Activated T-helper 1 cell treated with anti-CD3 and anti-CD28 coated beads, Interleukin-12 subunit alpha, Interleukin-12 subunit beta, Interleukin-2, Interleukin-4 antibody, amounts not matched to agents 30 ng/mL and 10 ng/mL and 1 ng/mL, durations not matched to agents 14 hours and 24 hours and 36 hours (primary cell): Measurements from ENCODE around the gene CSMD2. TPM values are rescaled to one million over a fixed set of nuclear protein-coding genes. Genes with fewer than 3 reads are reported as not detected.

Source experiments
- DNase-seq: peaks from one replicate; pipeline ENCODE4 v3.0.0; 2021; ENCODE audit warnings: low spot score
- H3K27ac Mint-ChIP-seq: one replicate; pipeline ENCODE4 v1.8.0; 2021; ENCODE audit warnings: mild to moderate bottlenecking, mixed read lengths
- H3K27me3 Mint-ChIP-seq: one replicate; pipeline ENCODE4 v1.8.0; 2022; ENCODE audit warnings: mild to moderate bottlenecking, moderate library complexity, mixed read lengths; ENCODE audit not compliant: insufficient read depth
- H3K36me3 Mint-ChIP-seq: one replicate; pipeline ENCODE4 v1.8.0; 2021; ENCODE audit warnings: low read depth, mixed read lengths
- H3K4me1 Mint-ChIP-seq: one replicate; pipeline ENCODE4 v1.8.0; 2021; ENCODE audit warnings: low read depth, mixed read lengths
- H3K4me3 Mint-ChIP-seq: one replicate; pipeline ENCODE4 v1.8.0; 2021; ENCODE audit warnings: mild to moderate bottlenecking, moderate library complexity, mixed read lengths
- H3K9me3 Mint-ChIP-seq: one replicate; pipeline ENCODE4 v1.8.0; 2021; ENCODE audit warnings: mixed read lengths
- intact Hi-C: fragments of 100-400 bp; cut with micrococcal nuclease; formaldehyde crosslinking; loops from one replicate; pipeline ENCODE4 v1.15.1; 2024
- total RNA-seq: library from RNA; stranded (reverse); gene quantifications from 2 replicates; pipeline ENCODE4 v1.2.3, GENCODE V29; 2022

Gene CSMD2
- total RNA-seq, 1 donor from 2014 or later = not detected

DNA sequence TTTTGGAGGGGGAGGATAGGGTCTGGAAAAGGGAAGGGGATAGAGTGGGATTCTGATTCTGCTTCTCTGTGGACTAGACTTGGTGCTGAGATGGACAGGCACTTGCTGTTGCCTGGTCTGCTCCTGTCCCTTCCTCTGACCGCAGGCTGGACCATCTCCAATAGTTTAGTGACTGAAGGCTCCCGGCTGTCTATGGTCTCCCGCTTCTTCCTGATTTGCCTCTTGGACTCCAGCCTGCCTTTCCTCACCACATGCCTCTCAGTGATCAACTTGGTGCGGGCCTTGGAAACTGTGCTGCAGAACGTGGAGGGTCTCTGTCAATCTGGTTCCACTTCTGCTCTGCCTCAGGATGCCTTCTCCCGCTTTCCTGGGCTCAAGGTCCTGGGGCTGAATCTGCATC, 698.9 kb downstream of the CSMD2 start:
- no peaks in the 10 kb centered on the region for H3K27me3 Mint-ChIP-seq
- no peaks in the 10 kb centered on the region for H3K9me3 Mint-ChIP-seq
- no peak for DNase-seq
- H3K36me3 Mint-ChIP-seq = no peaks in the 10 kb centered on the region
- intact Hi-C loops = no loop called here
- no peak overlapping the region for H3K4me3 Mint-ChIP-seq
- H3K27ac Mint-ChIP-seq = no peak overlapping the region
- H3K4me1 Mint-ChIP-seq = peaks cover 7% of the 10 kb centered on the region

GRCh38 chr1:33465316-33465715, 699.7 kb downstream of the CSMD2 start:
- intact Hi-C loops = no loop called here
- Mint-ChIP-seq H3K27me3 (peaks cover under 1% of the 10 kb centered on the region), H3K4me3 (no peak overlapping the region)

GRCh38 chr1:33464552-33464951, 700.5 kb downstream of the CSMD2 start:
- H3K36me3 Mint-ChIP-seq = no peaks in the 10 kb centered on the region
- no peaks in the 10 kb centered on the region for H3K9me3 Mint-ChIP-seq
- intact Hi-C loops = no loop called here

More at GRCh38 chr1:33465316-33465715, 699.7 kb downstream of the CSMD2 start:
- Mint-ChIP-seq H3K27ac (no peak overlapping the region), H3K36me3 (no peaks in the 10 kb centered on the region), H3K9me3 (no peaks in the 10 kb centered on the region), H3K4me1 (peaks cover under 1% of the 10 kb centered on the region)
- DNase-seq = no peak

More at GRCh38 chr1:33464552-33464951, 700.5 kb downstream of the CSMD2 start:
- H3K27me3 Mint-ChIP-seq = peaks cover 4% of the 10 kb centered on the region
- H3K4me3 Mint-ChIP-seq = no peak overlapping the region
- H3K27ac Mint-ChIP-seq = no peak overlapping the region
- DNase-seq = no peak
- no peaks in the 10 kb centered on the region for H3K4me1 Mint-ChIP-seq

Other genes with a start within 250 kb of the CSMD2 start
- gene C1orf94, start 11.7 kb upstream of the CSMD2 start, total RNA-seq = not detected in 2 replicates